H9 (cell line): ENCODE measurements around the gene PLCD3. TPM values are rescaled to one million over a fixed set of nuclear protein-coding genes. Genes with fewer than 3 reads are reported as not detected.
A peak's percentile ranks its signal among the peaks of the same experiment; 100 is the strongest.

ENCODE experiments used
- DNase-seq: peaks from one replicate; pipeline ENCODE4 v3.0.0-alpha.2; 2017
- H2AFZ ChIP-seq: one replicate; pipeline ENCODE4 v1.6.1; 2013; ENCODE audit warnings: mild to moderate bottlenecking, low read length, control low read depth, moderate library complexity
- H2AK5ac ChIP-seq: 2 replicates; pipeline ENCODE4 v1.6.1; 2013; ENCODE audit warnings: low read length, control low read depth, mixed read lengths; ENCODE audit not compliant: insufficient read length
- H2BK120ac ChIP-seq: one replicate; pipeline ENCODE4 v1.6.1; 2013; ENCODE audit warnings: low read depth, mild to moderate bottlenecking, low read length, control low read depth, inconsistent platforms; ENCODE audit not compliant: poor library complexity, severe bottlenecking
- H2BK12ac ChIP-seq: 2 replicates; pipeline ENCODE4 v1.6.1; 2013; ENCODE audit warnings: low read length, control low read depth, mixed read lengths, low read depth; ENCODE audit not compliant: insufficient read length
- H2BK15ac ChIP-seq: 2 replicates; pipeline ENCODE4 v1.6.1; 2013; ENCODE audit warnings: low read depth, low read length, control low read depth
- H2BK20ac ChIP-seq: one replicate; pipeline ENCODE4 v1.6.1; 2013; ENCODE audit warnings: low read depth, mild to moderate bottlenecking, low read length, control low read depth, inconsistent platforms; ENCODE audit not compliant: poor library complexity, severe bottlenecking
- H2BK5ac ChIP-seq: 2 replicates; pipeline ENCODE4 v1.6.1; 2013; ENCODE audit warnings: low read length, control low read depth, mixed read lengths; ENCODE audit not compliant: insufficient read length
- H3K14ac ChIP-seq: 2 replicates; pipeline ENCODE4 v1.6.1; 2013; ENCODE audit warnings: low read length, control low read depth; ENCODE audit not compliant: insufficient read depth
- H3K18ac ChIP-seq: 2 replicates; pipeline ENCODE4 v1.6.1; 2013; ENCODE audit warnings: low read depth, mild to moderate bottlenecking, mixed read lengths, low read length, control low read depth; ENCODE audit not compliant: insufficient read length
- H3K23ac ChIP-seq: 2 replicates; pipeline ENCODE4 v1.6.1; 2013; ENCODE audit warnings: low read length, control low read depth, mixed read lengths, low read depth; ENCODE audit not compliant: insufficient read length
- H3K23me2 ChIP-seq: 2 replicates; pipeline ENCODE4 v1.6.1; 2013; ENCODE audit warnings: low read depth, mild to moderate bottlenecking, mixed read lengths, low read length, control low read depth; ENCODE audit not compliant: insufficient read length, poor library complexity, severe bottlenecking
- H3K27ac ChIP-seq: 2 replicates; pipeline ENCODE4 v1.5.1; 2013; ENCODE audit warnings: low read length, control low read depth, mixed read lengths, low read depth; ENCODE audit not compliant: insufficient read length
- H3K27me3 ChIP-seq: 2 replicates; pipeline ENCODE4 v1.6.1; 2013; ENCODE audit warnings: low read length, control low read depth, inconsistent platforms; ENCODE audit not compliant: insufficient read depth
- H3K4ac ChIP-seq: 2 replicates; pipeline ENCODE4 v1.6.1; 2013; ENCODE audit warnings: low read depth, mild to moderate bottlenecking, control low read depth, inconsistent platforms, low read length, moderate library complexity
- H3K4me1 ChIP-seq: 2 replicates; pipeline ENCODE4 v1.6.1; 2013; ENCODE audit warnings: low read length, control low read depth, inconsistent platforms; ENCODE audit not compliant: insufficient read depth
- H3K4me2 ChIP-seq: 2 replicates; pipeline ENCODE4 v1.6.1; 2013; ENCODE audit warnings: low read length, control low read depth, mixed read lengths; ENCODE audit not compliant: insufficient read length, insufficient read depth
- H3K56ac ChIP-seq: 2 replicates; pipeline ENCODE4 v1.6.1; 2013; ENCODE audit warnings: low read depth, mild to moderate bottlenecking, mixed read lengths, low read length, control low read depth; ENCODE audit not compliant: insufficient read length
- H3K79me1 ChIP-seq: 2 replicates; pipeline ENCODE4 v1.6.1; 2013; ENCODE audit warnings: low read depth, mild to moderate bottlenecking, moderate library complexity, low read length, control low read depth, inconsistent platforms; ENCODE audit not compliant: insufficient read depth, poor library complexity, severe bottlenecking
- H3K79me2 ChIP-seq: 2 replicates; pipeline ENCODE4 v1.6.1; 2013; ENCODE audit warnings: low read length, control low read depth, inconsistent platforms; ENCODE audit not compliant: insufficient read depth
- H3K9ac ChIP-seq: 2 replicates; pipeline ENCODE4 v1.6.1; 2013; ENCODE audit warnings: low read length, control low read depth, mixed read lengths; ENCODE audit not compliant: insufficient read length; ENCODE audit errors: extremely low read depth
- H3K9me3 ChIP-seq: one replicate; pipeline ENCODE4 v1.6.1; 2013; ENCODE audit warnings: low read depth, low read length, inconsistent platforms; ENCODE audit not compliant: control insufficient read depth
- H3T11ph ChIP-seq: one replicate; pipeline ENCODE4 v1.6.1; 2013; ENCODE audit warnings: mild to moderate bottlenecking, low read length, control low read depth, inconsistent platforms
- H4K20me1 ChIP-seq: one replicate; pipeline ENCODE4 v1.6.1; 2013; ENCODE audit not compliant: control insufficient read depth, insufficient read length, insufficient read depth
- H4K5ac ChIP-seq: 2 replicates; pipeline ENCODE4 v1.6.1; 2013; ENCODE audit warnings: low read depth, mild to moderate bottlenecking, mixed read lengths, low read length, control low read depth; ENCODE audit not compliant: insufficient read length
- H4K8ac ChIP-seq: replicated peaks from 2 replicates; pipeline ENCODE4 v1.6.1; 2013; ENCODE audit warnings: low read length, control low read depth, mixed read lengths, low read depth; ENCODE audit not compliant: insufficient read length
- H4K91ac ChIP-seq: 2 replicates; pipeline ENCODE4 v1.6.1; 2013; ENCODE audit warnings: low read depth, mild to moderate bottlenecking, moderate library complexity, mixed read lengths, low read length, control low read depth; ENCODE audit not compliant: insufficient read length
- H3K27ac Mint-ChIP-seq, 3 experiments: 2 replicates in 2 of 3; 3 replicates in 1 of 3; pipeline ENCODE4 v1.8.0; 2020 to 2021; ENCODE audit warnings: mixed read lengths in 3 of 3, mild to moderate bottlenecking in 1 of 3, moderate library complexity in 1 of 3
- H3K27me3 Mint-ChIP-seq: 2 replicates; pipeline ENCODE4 v1.8.0; 2021; ENCODE audit warnings: low read depth, mild to moderate bottlenecking, moderate library complexity, mixed read lengths
- H3K36me3 Mint-ChIP-seq, 3 experiments: 2 replicates in 2 of 3; 3 replicates in 1 of 3; pipeline ENCODE4 v1.8.0; 2020 to 2021; ENCODE audit warnings: low read depth in 3 of 3, mixed read lengths in 3 of 3; ENCODE audit not compliant: insufficient read depth in 1 of 3
- H3K4me1 Mint-ChIP-seq, 2 experiments: 2 replicates each; pipeline ENCODE4 v1.8.0; 2020; ENCODE audit warnings: mixed read lengths in 2 of 2
- H3K4me3 Mint-ChIP-seq, 2 experiments: 2 replicates in 1 of 2; 3 replicates in 1 of 2; pipeline ENCODE4 v1.8.0; 2020 to 2021; ENCODE audit warnings: mild to moderate bottlenecking in 2 of 2, mixed read lengths in 2 of 2, moderate library complexity in 1 of 2
- H3K9me3 Mint-ChIP-seq, 2 experiments: 2 replicates in 1 of 2; 3 replicates in 1 of 2; pipeline ENCODE4 v1.8.0; 2020; ENCODE audit warnings: mild to moderate bottlenecking in 2 of 2, mixed read lengths in 2 of 2, moderate library complexity in 1 of 2
- CTCF ChIP-seq: fragments of 200-600 bp; sonication (generic); conservative IDR thresholded peaks from 3 replicates; pipeline ENCODE4 v1.8.0; 2021; ENCODE audit warnings: antibody characterized with exemption, mild to moderate bottlenecking
- WGBS: extraction: QIAGEN DNeasy Blood & Tissue Kit; methylation state at CpG from one replicate; pipeline ENCODE4 v1.1.7; 2013; ENCODE audit warnings: missing lambda C conversion rate, low lambda C conversion rate, mixed read lengths; ENCODE audit not compliant: insufficient read length; ENCODE audit errors: extremely low coverage; 5-methylcytosine and 5-hydroxymethylcytosine counted together
- total RNA-seq: library from RNA; stranded (reverse); gene quantifications from 2 replicates; pipeline ENCODE4 v1.2.1, GENCODE V29; 2021

Gene PLCD3
- total RNA-seq, 1 experiment from 2014 or later, result 41.6 TPM

- Mint-ChIP-seq H3K27ac (peak overlapping the region in 1 of 3 experiments; percentile 7; a peak in 1 of 7 replicates), H3K9me3 (no peaks in the 10 kb centered on the region), H3K27me3 (peaks cover 2% of the 10 kb centered on the region; the same call in 1 of the 2 replicates), H3K4me3 (no peak overlapping the region), H3K4me1 (peaks cover 0 to 7% of the 10 kb centered on the region in 2 experiments; a peak in 2 of 4 replicates), H3K36me3 (peaks cover 18 to 74% (median 70%) of the 10 kb centered on the region in 3 experiments; a peak in 6 of 7 replicates)
- no peaks in the 10 kb centered on the region for H3K23me2 ChIP-seq
- TF ChIP-seq CTCF, result no peak
- no peak overlapping the region for H3K18ac ChIP-seq
- no peak overlapping the region for H4K91ac ChIP-seq
- no peak overlapping the region for H2BK5ac ChIP-seq
- no peak for DNase-seq
- H4K8ac ChIP-seq, result no peak overlapping the region
- H3K4ac ChIP-seq, result no peak overlapping the region
- H2BK12ac ChIP-seq, result no peak overlapping the region
- H3K27me3 ChIP-seq, result no peaks in the 10 kb centered on the region
- no peak overlapping the region for H3K14ac ChIP-seq
- H2BK15ac ChIP-seq, result no peak overlapping the region
- H3K79me1 ChIP-seq, result no peaks in the 10 kb centered on the region
- H4K20me1 ChIP-seq, result no peaks in the 10 kb centered on the region
- H4K5ac ChIP-seq, result no peak overlapping the region
- H2BK20ac ChIP-seq, result no peak overlapping the region
- no peak overlapping the region for H3K56ac ChIP-seq
- WGBS, result no CpG with 5 or more reads among the region's 5 CpGs
- no peak overlapping the region for H3K27ac ChIP-seq
- H2AK5ac ChIP-seq, result no peak overlapping the region
- H3K4me2 ChIP-seq, result no peak overlapping the region
- no peak overlapping the region for H3K9ac ChIP-seq
- no peaks in the 10 kb centered on the region for H3K4me1 ChIP-seq
- H3K79me2 ChIP-seq, result no peaks in the 10 kb centered on the region
- no peak overlapping the region for H3T11ph ChIP-seq
- H2AFZ ChIP-seq, result no peak overlapping the region
- no peak overlapping the region for H3K23ac ChIP-seq
- no peak overlapping the region for H2BK120ac ChIP-seq
- H3K9me3 ChIP-seq, result no peaks in the 10 kb centered on the region
These were observed 25.7 kb downstream of the PLCD3 start for GRCh38 chr17:45106582-45106981.
